ENCODE results near the gene ARPC3. TPM values are rescaled to one million over a fixed set of nuclear protein-coding genes. Genes with fewer than 3 reads are reported as not detected.
A peak's percentile ranks its signal among the peaks of the same experiment; 100 is the strongest.
"Not testable (repeated sequence)": the region's sequence is repeated elsewhere in the genome, so short reads cannot be mapped to it uniquely, and the experiment has no call there.

The ARPC3 gene
- total RNA-seq, 1 donor from 2014 or later, result 316 TPM

GRCh38 chr12:110467847-110468213 lies 17.7 kb upstream of the ARPC3 start:
- Histone ChIP-seq H3K79me2 (ENCODE audit: insufficient read depth, low read length) (peaks cover 49% of the 10 kb centered on the region), H3K4me1 (ENCODE audit: insufficient read depth, low read length) (peaks cover 11% of the 10 kb centered on the region), H4K20me1 (ENCODE audit: insufficient read depth, low read length) (peaks cover 6% of the 10 kb centered on the region), H3K27ac (ENCODE audit: low read depth, low read length) (peak overlapping the region; percentile 88), H3K9ac (ENCODE audit: low read length) (peak overlapping the region; percentile 96), H3K4me3 (ENCODE audit: insufficient read depth, low read depth, low read length) (peak overlapping the region; percentile 96), H3K36me3 (ENCODE audit: insufficient read depth, low read length) (peaks cover 9% of the 10 kb centered on the region), H2AFZ (ENCODE audit: low read depth, low read length) (peak overlapping the region; percentile 85), H3K4me2 (ENCODE audit: low read length) (peak overlapping the region; percentile 87), H3K9me3 (ENCODE audit: insufficient read depth, low read depth, low read length) (no peaks in the 10 kb centered on the region), H3K27me3 (ENCODE audit: insufficient read depth, low read length) (no peaks in the 10 kb centered on the region)
- Mint-ChIP-seq H3K9me3 (ENCODE audit: unreplicated experiment) (no peaks in the 10 kb centered on the region), H3K4me3 (ENCODE audit: unreplicated experiment) (peak overlapping the region; percentile 99), H3K27ac (ENCODE audit: unreplicated experiment) (peak overlapping the region; percentile 98), H3K27me3 (ENCODE audit: low read depth, unreplicated experiment) (no peaks in the 10 kb centered on the region), H3K36me3 (ENCODE audit: low read depth, unreplicated experiment) (no peaks in the 10 kb centered on the region), H3K4me1 (ENCODE audit: low read depth, unreplicated experiment) (peaks cover 2% of the 10 kb centered on the region)
- no peak for FAIRE-seq
- TF ChIP-seq, protein P1, sequence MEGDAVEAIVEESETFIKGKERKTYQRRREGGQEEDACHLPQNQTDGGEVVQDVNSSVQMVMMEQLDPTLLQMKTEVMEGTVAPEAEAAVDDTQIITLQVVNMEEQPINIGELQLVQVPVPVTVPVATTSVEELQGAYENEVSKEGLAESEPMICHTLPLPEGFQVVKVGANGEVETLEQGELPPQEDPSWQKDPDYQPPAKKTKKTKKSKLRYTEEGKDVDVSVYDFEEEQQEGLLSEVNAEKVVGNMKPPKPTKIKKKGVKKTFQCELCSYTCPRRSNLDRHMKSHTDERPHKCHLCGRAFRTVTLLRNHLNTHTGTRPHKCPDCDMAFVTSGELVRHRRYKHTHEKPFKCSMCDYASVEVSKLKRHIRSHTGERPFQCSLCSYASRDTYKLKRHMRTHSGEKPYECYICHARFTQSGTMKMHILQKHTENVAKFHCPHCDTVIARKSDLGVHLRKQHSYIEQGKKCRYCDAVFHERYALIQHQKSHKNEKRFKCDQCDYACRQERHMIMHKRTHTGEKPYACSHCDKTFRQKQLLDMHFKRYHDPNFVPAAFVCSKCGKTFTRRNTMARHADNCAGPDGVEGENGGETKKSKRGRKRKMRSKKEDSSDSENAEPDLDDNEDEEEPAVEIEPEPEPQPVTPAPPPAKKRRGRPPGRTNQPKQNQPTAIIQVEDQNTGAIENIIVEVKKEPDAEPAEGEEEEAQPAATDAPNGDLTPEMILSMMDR (IDR thresholded peaks at IDR 0.05; ENCODE audit: insufficient read depth, low read depth, low read length), result no peak
- TF ChIP-seq EZH2 (IDR thresholded peaks at IDR 0.05; ENCODE audit: insufficient read depth, low read length), result no peak
- DNase-seq (ENCODE audit: low read depth), result no peak

DNA sequence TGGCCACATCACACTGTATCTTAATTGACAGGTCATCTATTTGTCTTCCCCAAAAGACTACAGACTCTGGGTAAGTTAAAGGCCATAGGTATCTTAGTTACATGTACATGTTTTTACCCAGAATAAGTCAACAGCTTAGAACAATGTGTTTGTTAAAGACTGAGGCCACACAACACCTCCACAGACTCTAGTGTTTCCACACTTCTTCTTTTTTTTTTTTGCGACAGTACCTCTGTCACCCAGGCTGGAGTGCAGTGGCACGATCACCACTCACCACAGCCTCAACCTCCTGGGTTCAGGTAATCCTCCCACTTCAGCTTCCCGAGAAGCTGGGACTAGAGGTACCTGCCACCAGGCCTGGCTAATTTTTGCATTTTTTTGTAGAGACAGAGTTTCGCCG lies 16.7 kb upstream of the ARPC3 start:
- Histone ChIP-seq H3K9me3 (ENCODE audit: insufficient read depth, low read depth, low read length) (no peaks in the 10 kb centered on the region), H3K36me3 (ENCODE audit: insufficient read depth, low read length) (peaks cover 9% of the 10 kb centered on the region), H3K4me3 (ENCODE audit: insufficient read depth, low read depth, low read length) (peak overlapping the region; percentile 96), H3K4me2 (ENCODE audit: low read length) (peak overlapping the region; percentile 87), H3K27ac (ENCODE audit: low read depth, low read length) (no peak overlapping the region), H4K20me1 (ENCODE audit: insufficient read depth, low read length) (peaks cover 6% of the 10 kb centered on the region), H2AFZ (ENCODE audit: low read depth, low read length) (no peak overlapping the region), H3K9ac (ENCODE audit: low read length) (peak overlapping the region; percentile 96), H3K27me3 (ENCODE audit: insufficient read depth, low read length) (no peaks in the 10 kb centered on the region), H3K4me1 (ENCODE audit: insufficient read depth, low read length) (peaks cover 11% of the 10 kb centered on the region), H3K79me2 (ENCODE audit: insufficient read depth, low read length) (peaks cover 53% of the 10 kb centered on the region)
- Mint-ChIP-seq H3K27me3 (ENCODE audit: low read depth, unreplicated experiment) (no peaks in the 10 kb centered on the region), H3K4me3 (ENCODE audit: unreplicated experiment) (peak overlapping the region; percentile 99), H3K9me3 (ENCODE audit: unreplicated experiment) (no peaks in the 10 kb centered on the region), H3K36me3 (ENCODE audit: low read depth, unreplicated experiment) (no peaks in the 10 kb centered on the region), H3K27ac (ENCODE audit: unreplicated experiment) (peak overlapping the region; percentile 34), H3K4me1 (ENCODE audit: low read depth, unreplicated experiment) (peaks cover 2% of the 10 kb centered on the region)
- no peak for DNase-seq (ENCODE audit: low read depth)
- no peak for TF ChIP-seq EZH2 (IDR thresholded peaks at IDR 0.05; ENCODE audit: insufficient read depth, low read length)
- TF ChIP-seq, protein P1 (IDR thresholded peaks at IDR 0.05; ENCODE audit: insufficient read depth, low read depth, low read length), result no peak
- no peak for FAIRE-seq

GRCh38 chr12:110465765-110466164 lies 15.6 kb upstream of the ARPC3 start:
- H3K27ac ChIP-seq (ENCODE audit: low read depth, low read length); H3K9me3 Mint-ChIP-seq (ENCODE audit: unreplicated experiment); H3K27ac Mint-ChIP-seq (ENCODE audit: unreplicated experiment); H3K27me3 ChIP-seq (ENCODE audit: insufficient read depth, low read length); H3K9ac ChIP-seq (ENCODE audit: low read length); H3K9me3 ChIP-seq (ENCODE audit: insufficient read depth, low read depth, low read length); DNase-seq (ENCODE audit: low read depth); H3K4me3 ChIP-seq (ENCODE audit: insufficient read depth, low read depth, low read length); H3K36me3 ChIP-seq (ENCODE audit: insufficient read depth, low read length); H3K4me3 Mint-ChIP-seq (ENCODE audit: unreplicated experiment); FAIRE-seq; H4K20me1 ChIP-seq (ENCODE audit: insufficient read depth, low read length); H3K36me3 Mint-ChIP-seq (ENCODE audit: low read depth, unreplicated experiment); H2AFZ ChIP-seq (ENCODE audit: low read depth, low read length); H3K4me2 ChIP-seq (ENCODE audit: low read length); H3K4me1 Mint-ChIP-seq (ENCODE audit: low read depth, unreplicated experiment); H3K27me3 Mint-ChIP-seq (ENCODE audit: low read depth, unreplicated experiment): not testable (repeated sequence)
- H3K79me2 ChIP-seq (ENCODE audit: insufficient read depth, low read length), result peaks cover 53% of the 10 kb centered on the region
- H3K4me1 ChIP-seq (ENCODE audit: insufficient read depth, low read length), result peaks cover 11% of the 10 kb centered on the region
